Peyer's patch (tissue), 4 donors: ENCODE measurements around the gene SHCBP1L. TPM values are rescaled to one million over a fixed set of nuclear protein-coding genes. Genes with fewer than 3 reads are reported as not detected.

Experiments used
- DNase-seq, 3 donors: peaks; one replicate each; pipeline ENCODE4 v3.0.0-alpha.2; 2017 to 2019
- H3K27ac ChIP-seq, 4 donors: fragments of 200-600 bp; sonication (generic); one replicate each; pipeline ENCODE4 v1.5.1; 2016 to 2019
- H3K27me3 ChIP-seq, 2 donors: fragments of 200-600 bp; sonication (generic); one replicate each; pipeline ENCODE4 v1.5.1; 2019
- H3K36me3 ChIP-seq, 3 donors: fragments of 200-600 bp; sonication (generic); one replicate each; pipeline ENCODE4 v1.5.1; 2016 to 2019
- H3K4me1 ChIP-seq, 4 donors: fragments of 200-600 bp; sonication (generic); one replicate each; pipeline ENCODE4 v1.5.1; 2016 to 2019
- H3K4me3 ChIP-seq, 4 donors: fragments of 200-600 bp; sonication (generic); 1 replicate in 3 of 4; 2 replicates in 1 of 4; pipeline ENCODE4 v1.5.1; 2016 to 2019; ENCODE audit warnings: mild to moderate bottlenecking in 1 of 4
- H3K9me3 ChIP-seq, 4 donors: fragments of 200-600 bp; sonication (generic); one replicate each; pipeline ENCODE4 v1.5.1; 2016 to 2019; ENCODE audit warnings: mild to moderate bottlenecking in 1 of 4
- POLR2A ChIP-seq, 2 donors: fragments of 450-650 bp; IDR thresholded peaks; one replicate each; pipeline ENCODE4 v1.5.1; 2017; ENCODE audit warnings: antibody characterized with exemption in 2 of 2, mild to moderate bottlenecking in 2 of 2, moderate library complexity in 2 of 2
- total RNA-seq, 4 donors: library from RNA; depleted of rRNA; stranded (reverse); fragments of >200 nt; gene quantifications; one replicate each; pipeline ENCODE4 v1.1.0, GENCODE V29; 2016
- TF ChIP-seq, protein P1 (sequence below), 6 experiments: fragments of 450-650 bp in 4 of 6; fragments of 200-600 bp in 2 of 6; sonication (generic) in 1 of 6; IDR thresholded peaks; one replicate each; pipeline ENCODE4 v1.5.1; 2017 to 2019; ENCODE audit warnings: antibody characterized with exemption in 6 of 6, mild to moderate bottlenecking in 3 of 6, moderate library complexity in 1 of 6

SHCBP1L gene
- total RNA-seq, 4 donors from 2014 or later, result not detected

DNA sequence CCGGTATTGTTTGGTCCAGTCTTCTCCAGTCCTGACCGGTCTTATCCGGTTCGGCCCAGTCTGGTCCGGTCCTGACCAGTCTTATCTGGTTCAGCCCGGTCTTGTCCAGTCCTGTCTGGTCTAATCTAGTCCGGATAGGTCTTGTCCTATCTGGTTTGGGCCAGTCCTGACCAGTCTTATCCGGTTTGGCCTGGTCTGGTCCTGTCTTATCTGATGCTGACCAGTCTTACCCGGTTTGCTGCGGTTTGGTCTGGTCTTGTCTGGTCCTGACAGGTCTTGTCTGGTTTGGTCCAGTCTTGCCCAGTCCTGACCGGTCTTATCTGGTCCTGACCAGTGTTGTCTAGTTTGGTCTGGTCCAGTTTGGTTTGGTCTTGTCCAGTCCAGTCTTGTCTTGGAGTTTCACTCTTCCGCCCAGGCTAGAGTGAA lies 83.7 kb downstream of the SHCBP1L start:
- no peaks in the 10 kb centered on the region for H3K27me3 ChIP-seq
- H3K9me3 ChIP-seq, result no peaks in the 10 kb centered on the region
- H3K27ac ChIP-seq, result no peak overlapping the region
- H3K4me1 ChIP-seq, result no peaks in the 10 kb centered on the region
- no peak overlapping the region for H3K4me3 ChIP-seq
- H3K36me3 ChIP-seq, result peaks cover 0 to 100% (median 0%) of the 10 kb centered on the region in 3 donors
- TF ChIP-seq POLR2A (IDR thresholded peaks at IDR 0.05), result no peak
- TF ChIP-seq, protein P1, sequence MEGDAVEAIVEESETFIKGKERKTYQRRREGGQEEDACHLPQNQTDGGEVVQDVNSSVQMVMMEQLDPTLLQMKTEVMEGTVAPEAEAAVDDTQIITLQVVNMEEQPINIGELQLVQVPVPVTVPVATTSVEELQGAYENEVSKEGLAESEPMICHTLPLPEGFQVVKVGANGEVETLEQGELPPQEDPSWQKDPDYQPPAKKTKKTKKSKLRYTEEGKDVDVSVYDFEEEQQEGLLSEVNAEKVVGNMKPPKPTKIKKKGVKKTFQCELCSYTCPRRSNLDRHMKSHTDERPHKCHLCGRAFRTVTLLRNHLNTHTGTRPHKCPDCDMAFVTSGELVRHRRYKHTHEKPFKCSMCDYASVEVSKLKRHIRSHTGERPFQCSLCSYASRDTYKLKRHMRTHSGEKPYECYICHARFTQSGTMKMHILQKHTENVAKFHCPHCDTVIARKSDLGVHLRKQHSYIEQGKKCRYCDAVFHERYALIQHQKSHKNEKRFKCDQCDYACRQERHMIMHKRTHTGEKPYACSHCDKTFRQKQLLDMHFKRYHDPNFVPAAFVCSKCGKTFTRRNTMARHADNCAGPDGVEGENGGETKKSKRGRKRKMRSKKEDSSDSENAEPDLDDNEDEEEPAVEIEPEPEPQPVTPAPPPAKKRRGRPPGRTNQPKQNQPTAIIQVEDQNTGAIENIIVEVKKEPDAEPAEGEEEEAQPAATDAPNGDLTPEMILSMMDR (IDR thresholded peaks at IDR 0.05), result no peak
- DNase-seq, result no peak

GRCh38 chr1:182867861-182868260 lies 85.1 kb downstream of the SHCBP1L start:
- H3K4me1 ChIP-seq, result no peaks in the 10 kb centered on the region
- no peak for TF ChIP-seq POLR2A (IDR thresholded peaks at IDR 0.05)
- TF ChIP-seq, protein P1 (IDR thresholded peaks at IDR 0.05), result no peak
- H3K27me3 ChIP-seq, result no peaks in the 10 kb centered on the region
- H3K4me3 ChIP-seq, result no peak overlapping the region
- no peak overlapping the region for H3K27ac ChIP-seq
- H3K9me3 ChIP-seq, result no peaks in the 10 kb centered on the region
- H3K36me3 ChIP-seq, result peaks cover 0 to 100% (median 0%) of the 10 kb centered on the region in 3 donors
- DNase-seq, result no peak

GRCh38 chr1:182863940-182864339 lies 89.0 kb downstream of the SHCBP1L start:
- DNase-seq, result no peak
- Histone ChIP-seq H3K4me3 (no peak overlapping the region), H3K27me3 (no peaks in the 10 kb centered on the region), H3K36me3 (peaks cover 0 to 100% (median 0%) of the 10 kb centered on the region in 3 donors), H3K9me3 (no peaks in the 10 kb centered on the region), H3K4me1 (no peaks in the 10 kb centered on the region), H3K27ac (no peak overlapping the region)
- TF ChIP-seq, protein P1 (IDR thresholded peaks at IDR 0.05), result no peak
- TF ChIP-seq POLR2A (IDR thresholded peaks at IDR 0.05), result no peak

GRCh38 chr1:182862827-182863226 lies 90.1 kb downstream of the SHCBP1L start:
- H3K9me3 ChIP-seq, result no peaks in the 10 kb centered on the region
- peaks cover 0 to 100% (median 8%) of the 10 kb centered on the region in 3 donors for H3K36me3 ChIP-seq
- H3K27ac ChIP-seq, result no peak overlapping the region
- no peaks in the 10 kb centered on the region for H3K27me3 ChIP-seq
- no peak for DNase-seq
- no peak overlapping the region for H3K4me3 ChIP-seq
- TF ChIP-seq POLR2A (IDR thresholded peaks at IDR 0.05), result no peak
- TF ChIP-seq, protein P1 (IDR thresholded peaks at IDR 0.05), result no peak
- H3K4me1 ChIP-seq, result no peaks in the 10 kb centered on the region

DNA sequence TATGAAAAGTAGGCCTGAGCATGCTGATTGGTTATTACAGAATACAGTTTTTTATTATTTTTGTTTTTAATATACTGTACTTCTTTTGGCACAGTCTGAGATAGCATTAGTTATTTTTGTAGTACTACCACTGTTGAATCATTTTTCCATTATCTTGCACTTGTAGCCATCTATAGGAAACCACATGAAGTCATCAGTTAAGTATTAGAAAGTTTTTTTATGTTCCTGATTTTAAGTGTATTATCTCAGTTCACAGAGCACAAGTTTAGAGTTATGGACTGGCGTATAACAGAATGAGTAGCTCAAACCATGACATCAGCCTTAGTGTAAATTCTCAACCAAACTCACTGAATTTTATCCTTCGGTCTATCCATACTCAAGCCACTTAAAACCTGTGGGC lies 91.0 kb downstream of the SHCBP1L start:
- no peaks in the 10 kb centered on the region for H3K27me3 ChIP-seq
- DNase-seq, result no peak
- H3K36me3 ChIP-seq, result peaks cover 0 to 100% (median 9%) of the 10 kb centered on the region in 3 donors
- H3K9me3 ChIP-seq, result no peaks in the 10 kb centered on the region
- H3K27ac ChIP-seq, result no peak overlapping the region
- no peak for TF ChIP-seq POLR2A (IDR thresholded peaks at IDR 0.05)
- TF ChIP-seq, protein P1 (IDR thresholded peaks at IDR 0.05), result no peak
- H3K4me1 ChIP-seq, result no peaks in the 10 kb centered on the region
- no peak overlapping the region for H3K4me3 ChIP-seq

GRCh38 chr1:182860658-182861057 lies 92.3 kb downstream of the SHCBP1L start:
- Histone ChIP-seq H3K36me3 (peaks cover 0 to 100% (median 9%) of the 10 kb centered on the region in 3 donors), H3K27ac (no peak overlapping the region), H3K27me3 (no peaks in the 10 kb centered on the region), H3K4me1 (no peaks in the 10 kb centered on the region), H3K9me3 (no peaks in the 10 kb centered on the region), H3K4me3 (no peak overlapping the region)
- no peak for DNase-seq
- TF ChIP-seq, protein P1 (IDR thresholded peaks at IDR 0.05), result no peak
- TF ChIP-seq POLR2A (IDR thresholded peaks at IDR 0.05), result no peak
